Astrocyte (in vitro differentiated cells and primary cell): ENCODE measurements around the gene NRSN1.

Source experiments
- EZH2 ChIP-seq: IDR thresholded peaks from 2 replicates; pipeline ENCODE4 v1.6.1; 2012; ENCODE audit warnings: mild to moderate bottlenecking, low read length, inconsistent platforms; ENCODE audit not compliant: insufficient read depth
- TF ChIP-seq, protein P1 (sequence below): IDR thresholded peaks from 2 replicates; pipeline ENCODE4 v1.5.1; 2011; ENCODE audit warnings: low read depth, mild to moderate bottlenecking, inconsistent platforms, low read length, moderate library complexity; ENCODE audit not compliant: insufficient read depth

DNA sequence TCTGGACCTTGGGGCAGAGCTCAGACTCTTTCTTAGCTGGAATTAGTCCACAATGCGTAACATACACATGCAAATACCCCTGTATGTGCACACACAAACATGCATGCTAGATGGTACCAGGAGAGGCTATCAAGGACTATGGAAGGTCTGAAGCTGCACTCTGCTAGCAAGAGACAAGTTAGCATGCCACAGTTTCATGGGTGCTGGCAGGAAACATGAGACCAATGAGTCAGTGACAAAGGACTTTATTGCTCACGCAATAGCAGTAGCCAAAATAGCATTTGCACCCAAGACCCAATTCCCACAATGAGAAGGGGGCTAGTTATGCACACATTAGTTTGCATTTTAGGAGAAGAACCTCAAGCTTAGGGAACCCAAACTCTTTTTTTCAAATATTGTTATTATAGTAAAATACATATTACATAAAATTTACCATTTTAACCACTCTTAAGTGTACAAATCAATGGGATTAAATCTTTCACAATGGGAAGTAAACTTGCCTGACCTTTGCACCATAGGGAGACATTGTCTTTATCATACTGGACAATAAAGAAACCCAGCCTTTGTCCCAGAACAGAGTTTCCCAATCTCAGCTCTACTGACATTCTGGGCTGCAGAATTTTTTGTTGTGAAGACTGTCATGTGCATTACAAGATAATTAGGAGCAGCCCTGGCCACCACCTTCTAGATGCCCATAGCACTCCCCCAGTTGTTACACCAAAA is 69.1 kb downstream of the NRSN1 start:
- TF ChIP-seq, protein P1, sequence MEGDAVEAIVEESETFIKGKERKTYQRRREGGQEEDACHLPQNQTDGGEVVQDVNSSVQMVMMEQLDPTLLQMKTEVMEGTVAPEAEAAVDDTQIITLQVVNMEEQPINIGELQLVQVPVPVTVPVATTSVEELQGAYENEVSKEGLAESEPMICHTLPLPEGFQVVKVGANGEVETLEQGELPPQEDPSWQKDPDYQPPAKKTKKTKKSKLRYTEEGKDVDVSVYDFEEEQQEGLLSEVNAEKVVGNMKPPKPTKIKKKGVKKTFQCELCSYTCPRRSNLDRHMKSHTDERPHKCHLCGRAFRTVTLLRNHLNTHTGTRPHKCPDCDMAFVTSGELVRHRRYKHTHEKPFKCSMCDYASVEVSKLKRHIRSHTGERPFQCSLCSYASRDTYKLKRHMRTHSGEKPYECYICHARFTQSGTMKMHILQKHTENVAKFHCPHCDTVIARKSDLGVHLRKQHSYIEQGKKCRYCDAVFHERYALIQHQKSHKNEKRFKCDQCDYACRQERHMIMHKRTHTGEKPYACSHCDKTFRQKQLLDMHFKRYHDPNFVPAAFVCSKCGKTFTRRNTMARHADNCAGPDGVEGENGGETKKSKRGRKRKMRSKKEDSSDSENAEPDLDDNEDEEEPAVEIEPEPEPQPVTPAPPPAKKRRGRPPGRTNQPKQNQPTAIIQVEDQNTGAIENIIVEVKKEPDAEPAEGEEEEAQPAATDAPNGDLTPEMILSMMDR = no peak
- TF ChIP-seq EZH2 = no peak
